Naive thymus-derived CD4-positive, alpha-beta T cell (primary cell): ENCODE data around the gene RAP1GAP. TPM values are rescaled to one million over a fixed set of nuclear protein-coding genes. Genes with fewer than 3 reads are reported as not detected.

ENCODE experiments used
- ATAC-seq: fragments of 150-1000 bp; cut with Tn5 transposase; 2 replicates; pipeline ENCODE4 v1.10.0; 2021; ENCODE audit warnings: mild to moderate bottlenecking, moderate library complexity
- CTCF ChIA-PET: fragments of 350-600 bp; sonication (Branson Sonifier 250); formaldehyde crosslinking; loops from one replicate; lab custom pipeline; 2021; ENCODE audit warnings: antibody characterized with exemption; lab: Charles Lee
- POLR2A ChIA-PET: fragments of 350-600 bp; sonication (Branson Sonifier 250); formaldehyde crosslinking; loops from one replicate; lab custom pipeline; 2021; ENCODE audit warnings: antibody characterized with exemption, inconsistent platforms; lab: Charles Lee
- DNase-seq, 9 donors: peaks; one replicate each; pipeline versions ENCODE4 v3.0.0 to v3.0.0-alpha.2; 2020 to 2022; ENCODE audit warnings: mixed read lengths in 1 of 9
- H3K27ac ChIP-seq: one replicate; pipeline ENCODE4 v1.7.0; 2013; ENCODE audit warnings: mild to moderate bottlenecking, low read depth, low read length, moderate library complexity
- H3K27me3 ChIP-seq, 2 donors: one replicate each; pipeline ENCODE4 v1.7.0; 2013; ENCODE audit warnings: low read length in 2 of 2, mild to moderate bottlenecking in 2 of 2, moderate library complexity in 2 of 2; ENCODE audit not compliant: control insufficient read depth in 2 of 2, insufficient read depth in 2 of 2
- H3K36me3 ChIP-seq, 3 experiments: 1 replicate in 2 of 3; 2 replicates in 1 of 3; pipeline ENCODE4 v1.7.0; 2013; ENCODE audit warnings: low read length in 3 of 3, mild to moderate bottlenecking in 3 of 3, moderate library complexity in 1 of 3; ENCODE audit not compliant: insufficient read depth in 3 of 3, control insufficient read depth in 2 of 3
- H3K4me1 ChIP-seq, 2 donors: one replicate each; pipeline ENCODE4 v1.7.0; 2013; ENCODE audit warnings: low read length in 2 of 2, mild to moderate bottlenecking in 2 of 2, moderate library complexity in 1 of 2; ENCODE audit not compliant: control insufficient read depth in 2 of 2, insufficient read depth in 2 of 2
- H3K4me3 ChIP-seq: 2 replicates; pipeline ENCODE4 v1.7.0; 2013; ENCODE audit warnings: mild to moderate bottlenecking, low read length
- H3K9me3 ChIP-seq, 3 experiments: 1 replicate in 2 of 3; 2 replicates in 1 of 3; pipeline ENCODE4 v1.7.0; 2013; ENCODE audit warnings: low read length in 3 of 3; ENCODE audit not compliant: control insufficient read depth in 2 of 3
- H3K27ac Mint-ChIP-seq, 9 donors: one replicate each; pipeline ENCODE4 v1.8.0; 2020 to 2022; ENCODE audit warnings: mixed read lengths in 9 of 9, mild to moderate bottlenecking in 8 of 9, moderate library complexity in 5 of 9, inconsistent platforms in 2 of 9
- H3K27me3 Mint-ChIP-seq, 5 donors: one replicate each; pipeline ENCODE4 v1.8.0; 2021 to 2022; ENCODE audit warnings: mixed read lengths in 5 of 5, mild to moderate bottlenecking in 1 of 5
- H3K36me3 Mint-ChIP-seq, 5 donors: one replicate each; pipeline ENCODE4 v1.8.0; 2020 to 2022; ENCODE audit warnings: mixed read lengths in 5 of 5, mild to moderate bottlenecking in 3 of 5, inconsistent platforms in 1 of 5
- H3K4me1 Mint-ChIP-seq, 7 donors: one replicate each; pipeline ENCODE4 v1.8.0; 2020 to 2022; ENCODE audit warnings: mixed read lengths in 7 of 7, mild to moderate bottlenecking in 3 of 7, inconsistent platforms in 1 of 7
- H3K4me3 Mint-ChIP-seq, 10 donors: one replicate each; pipeline ENCODE4 v1.8.0; 2020 to 2022; ENCODE audit warnings: mild to moderate bottlenecking in 10 of 10, mixed read lengths in 10 of 10, moderate library complexity in 6 of 10, inconsistent platforms in 2 of 10
- H3K9me3 Mint-ChIP-seq, 11 donors: one replicate each; pipeline ENCODE4 v1.8.0; 2020 to 2022; ENCODE audit warnings: mixed read lengths in 11 of 11, mild to moderate bottlenecking in 4 of 11, inconsistent platforms in 1 of 11, moderate library complexity in 1 of 11
- intact Hi-C, 2 donors: fragments of 100-400 bp; cut with micrococcal nuclease; formaldehyde crosslinking; loops; one replicate each; pipeline ENCODE4 v1.15.1; 2023
- polyA plus RNA-seq, 2 donors: library from polyadenylated mRNA; unstranded; fragments of 300-500 nt; fragmentation: Illumina TruSeq; gene quantifications; one replicate each; pipeline ENCODE4 v1.2.3, GENCODE V29; 2021
- total RNA-seq, 6 experiments: library from RNA in 5 of 6; stranded (reverse) in 5 of 6; gene quantifications; 1 replicate in 5 of 6; 2 replicates in 1 of 6; pipeline ENCODE4 v1.2.3 and lab custom pipeline; 2021 to 2026

Gene RAP1GAP
- total and polyA plus RNA-seq, 7 experiments from 2014 or later = 0.16 to 1.4 (median 0.42) TPM; not detected in 3

- Histone ChIP-seq H3K4me1 (peaks cover 6 to 19% of the 10 kb centered on the region in 2 donors), H3K36me3 (no peaks in the 10 kb centered on the region), H3K27ac (no peak overlapping the region), H3K4me3 (no peak overlapping the region), H3K9me3 (no peaks in the 10 kb centered on the region), H3K27me3 (peaks cover 3 to 13% of the 10 kb centered on the region in 2 donors)
- DNase-seq (no peak), ATAC-seq (no peak)
- intact Hi-C loops = no loop called here
- ChIA-PET POLR2A (no interaction called here), CTCF (no interaction called here)
- H3K27me3 Mint-ChIP-seq = peaks cover 36 to 64% (median 45%) of the 10 kb centered on the region in 5 donors
- H3K4me1 Mint-ChIP-seq = peaks cover 0 to 13% (median 8%) of the 10 kb centered on the region in 7 donors
- H3K4me3 Mint-ChIP-seq = no peak overlapping the region
- peaks cover 0 to 3% (median 0%) of the 10 kb centered on the region in 5 donors for H3K36me3 Mint-ChIP-seq
- H3K27ac Mint-ChIP-seq = no peak overlapping the region
- H3K9me3 Mint-ChIP-seq = no peaks in the 10 kb centered on the region
Measured at GRCh38 chr1:21663951-21664805, 5.0 kb downstream of the RAP1GAP start.

- Mint-ChIP-seq H3K4me1 (peaks cover 0 to 11% (median 8%) of the 10 kb centered on the region in 7 donors), H3K9me3 (no peaks in the 10 kb centered on the region), H3K4me3 (no peak overlapping the region), H3K27me3 (peaks cover 36 to 63% (median 43%) of the 10 kb centered on the region in 5 donors), H3K36me3 (peaks cover 0 to 3% (median 0%) of the 10 kb centered on the region in 5 donors), H3K27ac (no peak overlapping the region)
- no peak overlapping the region for H3K27ac ChIP-seq
- ChIA-PET POLR2A (no interaction called here), CTCF (no interaction called here)
- no peak overlapping the region for H3K4me3 ChIP-seq
- peaks cover 6 to 12% of the 10 kb centered on the region in 2 donors for H3K4me1 ChIP-seq
- no peaks in the 10 kb centered on the region for H3K9me3 ChIP-seq
- no peak for ATAC-seq
- intact Hi-C loops = no loop called here
- H3K36me3 ChIP-seq = no peaks in the 10 kb centered on the region
- DNase-seq = no peak
- peaks cover 1 to 13% of the 10 kb centered on the region in 2 donors for H3K27me3 ChIP-seq
Measured at GRCh38 chr1:21663248-21663950, 5.8 kb downstream of the RAP1GAP start.

- no peak overlapping the region for H3K4me3 Mint-ChIP-seq
- H3K9me3 Mint-ChIP-seq = no peaks in the 10 kb centered on the region
- ChIA-PET CTCF (no interaction called here), POLR2A (no interaction called here)
- H3K4me1 ChIP-seq = peaks cover 6% of the 10 kb centered on the region in 2 donors
- peaks cover 0 to 6% of the 10 kb centered on the region in 2 donors for H3K27me3 ChIP-seq
- intact Hi-C loops = no loop called here
- DNase-seq (no peak), ATAC-seq (no peak)
- no peak overlapping the region for H3K27ac ChIP-seq
- H3K27me3 Mint-ChIP-seq = peaks cover 31 to 56% (median 35%) of the 10 kb centered on the region in 5 donors
- no peak overlapping the region for H3K27ac Mint-ChIP-seq
- peaks cover 0 to 3% (median 0%) of the 10 kb centered on the region in 5 donors for H3K36me3 Mint-ChIP-seq
- H3K4me1 Mint-ChIP-seq = peaks cover 0 to 10% (median 7%) of the 10 kb centered on the region in 7 donors
- H3K36me3 ChIP-seq = no peaks in the 10 kb centered on the region
- H3K4me3 ChIP-seq = no peak overlapping the region
- no peaks in the 10 kb centered on the region for H3K9me3 ChIP-seq
Measured at GRCh38 chr1:21662426-21663247, 6.5 kb downstream of the RAP1GAP start.

GRCh38 chr1:21661886-21662285 is 7.3 kb downstream of the RAP1GAP start:
- Mint-ChIP-seq H3K27me3 (peaks cover 24 to 50% (median 30%) of the 10 kb centered on the region in 5 donors), H3K36me3 (peaks cover 0 to 3% (median 0%) of the 10 kb centered on the region in 5 donors), H3K4me3 (no peak overlapping the region), H3K9me3 (no peaks in the 10 kb centered on the region), H3K4me1 (peaks cover 0 to 10% (median 7%) of the 10 kb centered on the region in 7 donors), H3K27ac (no peak overlapping the region)
- ChIA-PET POLR2A (no interaction called here), CTCF (no interaction called here)
- no peaks in the 10 kb centered on the region for H3K36me3 ChIP-seq
- no peak for ATAC-seq
- no peaks in the 10 kb centered on the region for H3K9me3 ChIP-seq
- H3K4me3 ChIP-seq = no peak overlapping the region
- H3K27ac ChIP-seq = no peak overlapping the region
- no peak for DNase-seq
- peaks cover 6% of the 10 kb centered on the region in 2 donors for H3K4me1 ChIP-seq
- H3K27me3 ChIP-seq = peaks cover 0 to 3% of the 10 kb centered on the region in 2 donors
- intact Hi-C loops = no loop called here

GRCh38 chr1:21659924-21660326 is 9.2 kb downstream of the RAP1GAP start:
- peak overlapping the region in 4 of 10 donors; percentile 42 to 66 (median 52) for H3K4me3 Mint-ChIP-seq
- ATAC-seq (no peak), DNase-seq (no peak)
- peaks cover 0 to 3% (median 0%) of the 10 kb centered on the region in 5 donors for H3K36me3 Mint-ChIP-seq
- H3K9me3 ChIP-seq = no peaks in the 10 kb centered on the region
- H3K27me3 ChIP-seq = no peaks in the 10 kb centered on the region
- POLR2A ChIA-PET = no interaction called here
- intact Hi-C loops = loop anchor here (1.0 to 10.0 kb wide), 12 partner anchors 9 to 1137 kb away; partner anchors contain the start of genes ALPL (in 2 of the 2), USP48 (in 2 of the 2) and NBPF3 (in 1 of the 2)
- peaks cover 0 to 10% (median 7%) of the 10 kb centered on the region in 7 donors for H3K4me1 Mint-ChIP-seq
- no peaks in the 10 kb centered on the region for H3K36me3 ChIP-seq
- no peak overlapping the region for H3K27ac Mint-ChIP-seq
- no peak overlapping the region for H3K27ac ChIP-seq
- no peak overlapping the region for H3K4me3 ChIP-seq
- H3K4me1 ChIP-seq = peaks cover 6% of the 10 kb centered on the region in 2 donors
- CTCF ChIA-PET = no interaction called here
- no peaks in the 10 kb centered on the region for H3K9me3 Mint-ChIP-seq
- peaks cover 17 to 30% (median 21%) of the 10 kb centered on the region in 5 donors for H3K27me3 Mint-ChIP-seq
